HG03565 (cell line): ENCODE measurements around the gene SYVN1.
"Not testable (repeated sequence)": the region's sequence is repeated elsewhere in the genome, so short reads cannot be mapped to it uniquely, and the experiment has no call there.

Source experiments
- ATAC-seq: cut with Tn5 transposase; IDR thresholded peaks from one replicate; pipeline ENCODE4 v1.9.1; 2021; ENCODE audit warnings: mild to moderate bottlenecking, moderate library complexity; ENCODE audit not compliant: unreplicated experiment

Gene SYVN1

GRCh38 chr11:65151331-65151899, 17.1 kb upstream of the SYVN1 start:
- no peak for ATAC-seq

GRCh38 chr11:65150509-65151299, 16.4 kb upstream of the SYVN1 start:
- ATAC-seq, result no peak

GRCh38 chr11:65150131-65150508, 15.8 kb upstream of the SYVN1 start:
- not testable (repeated sequence) for ATAC-seq

- ATAC-seq, result no peak
These were observed 14.3 kb upstream of the SYVN1 start for GRCh38 chr11:65148657-65149056.

- ATAC-seq, result no peak
These were observed 13.2 kb upstream of the SYVN1 start for GRCh38 chr11:65147352-65148075.

GRCh38 chr11:65141896-65142494, 7.7 kb upstream of the SYVN1 start:
- no peak for ATAC-seq

GRCh38 chr11:65136515-65137096, 2.3 kb upstream of the SYVN1 start:
- ATAC-seq, result no peak

- ATAC-seq, result no peak
These were observed 1.4 kb upstream of the SYVN1 start for GRCh38 chr11:65135633-65136145.

GRCh38 chr11:65134952-65135632, 773 bp upstream of the SYVN1 start:
- ATAC-seq, result peak; percentile 49

- no peak for ATAC-seq
These were observed 595 bp downstream of the SYVN1 start for GRCh38 chr11:65133724-65134123.

- no peak for ATAC-seq
These were observed 1.2 kb downstream of the SYVN1 start for GRCh38 chr11:65132988-65133700.

- no peak for ATAC-seq
These were observed 1.9 kb downstream of the SYVN1 start for GRCh38 chr11:65132238-65132987.

GRCh38 chr11:65131895-65132237, 2.5 kb downstream of the SYVN1 start:
- no peak for ATAC-seq

GRCh38 chr11:65131417-65131776, 2.9 kb downstream of the SYVN1 start:
- ATAC-seq, result no peak

GRCh38 chr11:65130631-65131416, 3.5 kb downstream of the SYVN1 start:
- no peak for ATAC-seq

GRCh38 chr11:65129649-65130441, 4.5 kb downstream of the SYVN1 start:
- no peak for ATAC-seq
